ENCODE data around the gene HK1. TPM values are rescaled to one million over a fixed set of nuclear protein-coding genes. Genes with fewer than 3 reads are reported as not detected.
A peak's percentile ranks its signal among the peaks of the same experiment; 100 is the strongest.

Gene HK1
- total RNA-seq (19.7 TPM), polyA plus RNA-seq (ENCODE audit: insufficient read depth in 1 of 8, insufficient read length in 8 of 8, low replicate concordance in 1 of 8) (10 to 100 TPM; 25.7 to 40.8 (median 31.1) TPM)
- long read RNA-seq, donor 1, partial matches to known transcripts: 0 of 2 reads
- long read RNA-seq, donor 1, other reads (novel, unspliced or antisense): 0 of 2 reads
- long read RNA-seq, donor 2: 0 reads
- long read RNA-seq, donor 3, transcript HK1-202 (18 exons, 3,605 nt): major isoform, 8 of 8 reads
- long read RNA-seq, donor 3, partial matches to known transcripts: 0 of 8 reads
- long read RNA-seq, donor 3, other reads (novel, unspliced or antisense): 0 of 8 reads
- long read RNA-seq, donor 4, partial matches to known transcripts: 0 of 4 reads
- long read RNA-seq, donor 4, other reads (novel, unspliced or antisense): 0 of 4 reads
- long read RNA-seq, donor 5, transcript HK1-202 (18 exons, 3,605 nt): major isoform, 11 of 31 reads
- long read RNA-seq, donor 5, partial matches to known transcripts: 20 of 31 reads
- long read RNA-seq, donor 5, other reads (novel, unspliced or antisense): 0 of 31 reads
- long read RNA-seq, donor 6, partial matches to known transcripts: 9 of 13 reads
- long read RNA-seq, donor 6, other reads (novel, unspliced or antisense): 0 of 13 reads
- long read RNA-seq, donor 7, transcript HK1-202 (18 exons, 3,605 nt): major isoform, 6 of 6 reads
- long read RNA-seq, donor 7, partial matches to known transcripts: 0 of 6 reads
- long read RNA-seq, donor 7, other reads (novel, unspliced or antisense): 0 of 6 reads
- long read RNA-seq, donor 8: 0 reads
- long read RNA-seq, donor 9, partial matches to known transcripts: 0 of 1 reads
- long read RNA-seq, donor 9, other reads (novel, unspliced or antisense): 0 of 1 reads
- long read RNA-seq, donor 10, partial matches to known transcripts: 0 of 1 reads
- long read RNA-seq, donor 10, other reads (novel, unspliced or antisense): 0 of 1 reads
- long read RNA-seq, donor 11, partial matches to known transcripts: 0 of 3 reads
- long read RNA-seq, donor 11, other reads (novel, unspliced or antisense): 0 of 3 reads

GRCh38 chr10:69278446-69278963, at the start of gene HK1:
HK1 (plus strand) TSS chr10:69278496.
- Histone ChIP-seq H3K4me1 (ENCODE audit: control insufficient read depth, insufficient read depth, low read length) (no peaks in the 10 kb centered on the region), H3K27me3 (ENCODE audit: control insufficient read depth, insufficient read depth, low read length) (peaks cover 2% of the 10 kb centered on the region), H3K27ac (ENCODE audit: low read length) (no peak within 1 kb of the TSS), H3K36me3 (ENCODE audit: control insufficient read depth, insufficient read depth, low read length) (no peaks in the 10 kb centered on the region), H3K4me3 (ENCODE audit: low read length) (no peak within 1 kb of the TSS), H3K9me3 (replicated peaks; ENCODE audit: control insufficient read depth, low read depth, low read length) (no peaks in the 10 kb centered on the region)
- DNase-seq: peak; percentile 23
- 42% methylated on average over 11 of the region's 11 CpGs for WGBS (ENCODE audit: insufficient coverage)

GRCh38 chr10:69229616-69229916, 48.7 kb upstream of the HK1 start:
- no CpG with 5 or more reads among the region's 8 CpGs for WGBS (ENCODE audit: insufficient coverage)
- no peak overlapping the region for H3K4me3 ChIP-seq (ENCODE audit: low read length)
- peaks cover 2% of the 10 kb centered on the region for H3K4me1 ChIP-seq (ENCODE audit: control insufficient read depth, insufficient read depth, low read length)
- no peaks in the 10 kb centered on the region for H3K36me3 ChIP-seq (ENCODE audit: control insufficient read depth, insufficient read depth, low read length)
- peaks cover 9% of the 10 kb centered on the region for H3K27me3 ChIP-seq (ENCODE audit: control insufficient read depth, insufficient read depth, low read length)
- DNase-seq: no peak
- no peak overlapping the region for H3K27ac ChIP-seq (ENCODE audit: low read length)
- no peaks in the 10 kb centered on the region for H3K9me3 ChIP-seq (replicated peaks; ENCODE audit: control insufficient read depth, low read depth, low read length)

GRCh38 chr10:69230128-69230527, 48.2 kb upstream of the HK1 start:
- no peak for DNase-seq
- H3K27ac ChIP-seq (ENCODE audit: low read length): no peak overlapping the region
- no peaks in the 10 kb centered on the region for H3K36me3 ChIP-seq (ENCODE audit: control insufficient read depth, insufficient read depth, low read length)
- peaks cover 9% of the 10 kb centered on the region for H3K27me3 ChIP-seq (ENCODE audit: control insufficient read depth, insufficient read depth, low read length)
- 67% methylated on average over 3 of the region's 5 CpGs for WGBS (ENCODE audit: insufficient coverage)
- no peak overlapping the region for H3K4me3 ChIP-seq (ENCODE audit: low read length)
- H3K4me1 ChIP-seq (ENCODE audit: control insufficient read depth, insufficient read depth, low read length): peaks cover 2% of the 10 kb centered on the region
- no peaks in the 10 kb centered on the region for H3K9me3 ChIP-seq (replicated peaks; ENCODE audit: control insufficient read depth, low read depth, low read length)

- 71% methylated on average over 9 of the region's 9 CpGs for WGBS (ENCODE audit: insufficient coverage)
- no peak for DNase-seq
- H3K36me3 ChIP-seq (ENCODE audit: control insufficient read depth, insufficient read depth, low read length): no peaks in the 10 kb centered on the region
Measured at GRCh38 chr10:69232252-69232651, 46.0 kb upstream of the HK1 start.

GRCh38 chr10:69232736-69233480, 45.4 kb upstream of the HK1 start:
- H3K9me3 ChIP-seq (replicated peaks; ENCODE audit: control insufficient read depth, low read depth, low read length): no peaks in the 10 kb centered on the region
- no peak overlapping the region for H3K27ac ChIP-seq (ENCODE audit: low read length)
- WGBS (ENCODE audit: insufficient coverage): 79% methylated on average over 20 of the region's 22 CpGs

More at GRCh38 chr10:69232252-69232651, 46.0 kb upstream of the HK1 start:
- H3K9me3 ChIP-seq (replicated peaks; ENCODE audit: control insufficient read depth, low read depth, low read length): no peaks in the 10 kb centered on the region
- no peaks in the 10 kb centered on the region for H3K4me1 ChIP-seq (ENCODE audit: control insufficient read depth, insufficient read depth, low read length)
- H3K27ac ChIP-seq (ENCODE audit: low read length): no peak overlapping the region
- peaks cover 6% of the 10 kb centered on the region for H3K27me3 ChIP-seq (ENCODE audit: control insufficient read depth, insufficient read depth, low read length)
- H3K4me3 ChIP-seq (ENCODE audit: low read length): no peak overlapping the region

GRCh38 chr10:69234447-69234846, 43.8 kb upstream of the HK1 start:
- 63% methylated on average over 1 of the region's 3 CpGs for WGBS (ENCODE audit: insufficient coverage)
- H3K36me3 ChIP-seq (ENCODE audit: control insufficient read depth, insufficient read depth, low read length): no peaks in the 10 kb centered on the region
- no peak for DNase-seq
- no peak overlapping the region for H3K4me3 ChIP-seq (ENCODE audit: low read length)
- H3K4me1 ChIP-seq (ENCODE audit: control insufficient read depth, insufficient read depth, low read length): no peaks in the 10 kb centered on the region
- H3K9me3 ChIP-seq (replicated peaks; ENCODE audit: control insufficient read depth, low read depth, low read length): no peaks in the 10 kb centered on the region
- H3K27ac ChIP-seq (ENCODE audit: low read length): no peak overlapping the region
- H3K27me3 ChIP-seq (ENCODE audit: control insufficient read depth, insufficient read depth, low read length): peaks cover 3% of the 10 kb centered on the region

More at GRCh38 chr10:69232736-69233480, 45.4 kb upstream of the HK1 start:
- no peak for DNase-seq
- Histone ChIP-seq H3K27me3 (ENCODE audit: control insufficient read depth, insufficient read depth, low read length) (peaks cover 6% of the 10 kb centered on the region), H3K4me1 (ENCODE audit: control insufficient read depth, insufficient read depth, low read length) (no peaks in the 10 kb centered on the region), H3K36me3 (ENCODE audit: control insufficient read depth, insufficient read depth, low read length) (no peaks in the 10 kb centered on the region), H3K4me3 (ENCODE audit: low read length) (no peak overlapping the region)

GRCh38 chr10:69237528-69238159, 40.7 kb upstream of the HK1 start:
- Histone ChIP-seq H3K27me3 (ENCODE audit: control insufficient read depth, insufficient read depth, low read length) (no peaks in the 10 kb centered on the region), H3K9me3 (replicated peaks; ENCODE audit: control insufficient read depth, low read depth, low read length) (no peaks in the 10 kb centered on the region), H3K4me1 (ENCODE audit: control insufficient read depth, insufficient read depth, low read length) (no peaks in the 10 kb centered on the region), H3K27ac (ENCODE audit: low read length) (no peak overlapping the region), H3K36me3 (ENCODE audit: control insufficient read depth, insufficient read depth, low read length) (no peaks in the 10 kb centered on the region), H3K4me3 (ENCODE audit: low read length) (no peak overlapping the region)
- no CpG with 5 or more reads among the region's 17 CpGs for WGBS (ENCODE audit: insufficient coverage)
- DNase-seq: peak; percentile 90

- no peak overlapping the region for H3K4me3 ChIP-seq (ENCODE audit: low read length)
Measured at GRCh38 chr10:69239136-69239535, 39.2 kb upstream of the HK1 start.

GRCh38 chr10:69239816-69240434, 38.4 kb upstream of the HK1 start:
- Histone ChIP-seq H3K27me3 (ENCODE audit: control insufficient read depth, insufficient read depth, low read length) (no peaks in the 10 kb centered on the region), H3K4me1 (ENCODE audit: control insufficient read depth, insufficient read depth, low read length) (no peaks in the 10 kb centered on the region), H3K27ac (ENCODE audit: low read length) (no peak overlapping the region), H3K9me3 (replicated peaks; ENCODE audit: control insufficient read depth, low read depth, low read length) (no peaks in the 10 kb centered on the region), H3K36me3 (ENCODE audit: control insufficient read depth, insufficient read depth, low read length) (no peaks in the 10 kb centered on the region), H3K4me3 (ENCODE audit: low read length) (no peak overlapping the region)
- 75% methylated on average over 5 of the region's 6 CpGs for WGBS (ENCODE audit: insufficient coverage)
- DNase-seq: no peak

More at GRCh38 chr10:69239136-69239535, 39.2 kb upstream of the HK1 start:
- Histone ChIP-seq H3K27me3 (ENCODE audit: control insufficient read depth, insufficient read depth, low read length) (no peaks in the 10 kb centered on the region), H3K36me3 (ENCODE audit: control insufficient read depth, insufficient read depth, low read length) (no peaks in the 10 kb centered on the region), H3K9me3 (replicated peaks; ENCODE audit: control insufficient read depth, low read depth, low read length) (no peaks in the 10 kb centered on the region), H3K4me1 (ENCODE audit: control insufficient read depth, insufficient read depth, low read length) (no peaks in the 10 kb centered on the region), H3K27ac (ENCODE audit: low read length) (no peak overlapping the region)
- DNase-seq: no peak
- 59% methylated on average over 4 of the region's 5 CpGs for WGBS (ENCODE audit: insufficient coverage)
